Mucosa of rectum (tissue), 2 donors: Measurements from ENCODE around the gene SPDYE2.
"Not testable (repeated sequence)": the region's sequence is repeated elsewhere in the genome, so short reads cannot be mapped to it uniquely, and the experiment has no call there.

Experiments used
- H3K27ac ChIP-seq, 2 donors: one replicate each; pipeline ENCODE4 v1.7.0; 2013; ENCODE audit warnings: inconsistent platforms in 2 of 2, low read depth in 2 of 2, low read length in 2 of 2
- H3K27me3 ChIP-seq, 2 donors: one replicate each; pipeline ENCODE4 v1.7.0; 2013; ENCODE audit warnings: low read length in 2 of 2; ENCODE audit not compliant: control insufficient read depth in 2 of 2, insufficient read depth in 2 of 2
- H3K36me3 ChIP-seq, 2 donors: one replicate each; pipeline ENCODE4 v1.7.0; 2013; ENCODE audit warnings: low read length in 2 of 2; ENCODE audit not compliant: control insufficient read depth in 2 of 2, insufficient read depth in 2 of 2
- H3K4me1 ChIP-seq, 2 donors: one replicate each; pipeline ENCODE4 v1.7.0; 2013; ENCODE audit warnings: low read length in 2 of 2, mild to moderate bottlenecking in 1 of 2; ENCODE audit not compliant: control insufficient read depth in 2 of 2, insufficient read depth in 2 of 2
- H3K4me3 ChIP-seq, 2 donors: one replicate each; pipeline ENCODE4 v1.7.0; 2013; ENCODE audit warnings: low read length in 2 of 2
- H3K9ac ChIP-seq, 2 donors: one replicate each; pipeline ENCODE4 v1.7.0; 2013; ENCODE audit warnings: low read length in 2 of 2, low read depth in 1 of 2, mild to moderate bottlenecking in 1 of 2
- H3K9me3 ChIP-seq, 2 donors: one replicate each; pipeline ENCODE4 v1.7.0; 2013; ENCODE audit warnings: low read length in 2 of 2; ENCODE audit not compliant: control insufficient read depth in 2 of 2
- donor health status: healthy.
- donor health status: Normal muscosa, but diverticular disease.

SPDYE2 gene

GRCh38 chr7:102516951-102517350 is 34.1 kb upstream of the SPDYE2 start:
- H3K36me3 ChIP-seq, H3K9ac ChIP-seq, H3K4me1 ChIP-seq, H3K9me3 ChIP-seq, H3K4me3 ChIP-seq, H3K27ac ChIP-seq, H3K27me3 ChIP-seq: not testable (repeated sequence)

GRCh38 chr7:102517550-102518147 is 33.4 kb upstream of the SPDYE2 start, which contains the start of gene RASA4B:
TSS of gene RASA4B (minus strand) at chr7:102517777. CDS start at chr7:102517710, 67 bp downstream.
- not testable (repeated sequence) for H3K36me3 ChIP-seq, H3K27me3 ChIP-seq, H3K4me1 ChIP-seq, H3K4me3 ChIP-seq, H3K9me3 ChIP-seq, H3K27ac ChIP-seq, H3K9ac ChIP-seq

DNA sequence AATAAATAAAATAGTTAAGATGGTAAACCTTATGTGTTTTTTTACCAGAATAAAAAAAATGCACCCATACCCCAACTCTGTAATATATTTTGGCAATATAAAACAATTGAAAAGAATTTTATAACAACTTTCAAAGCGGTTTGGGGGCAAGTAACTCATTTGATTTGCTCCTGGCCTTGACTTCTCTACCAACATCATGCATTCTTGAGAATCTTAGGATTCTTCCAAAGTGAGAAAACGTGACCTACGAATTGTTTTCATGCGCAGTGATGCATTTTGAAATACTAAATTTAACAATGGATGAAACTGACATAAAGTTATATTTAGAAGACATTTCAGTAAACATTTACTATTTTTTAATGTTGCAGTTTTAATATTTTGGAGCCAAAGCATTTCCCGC is 30.2 kb upstream of the SPDYE2 start:
- H3K36me3 ChIP-seq, H3K9me3 ChIP-seq, H3K27ac ChIP-seq, H3K4me3 ChIP-seq, H3K4me1 ChIP-seq, H3K9ac ChIP-seq, H3K27me3 ChIP-seq: not testable (repeated sequence)

- H3K4me1 ChIP-seq, H3K27me3 ChIP-seq, H3K36me3 ChIP-seq, H3K9ac ChIP-seq, H3K4me3 ChIP-seq, H3K27ac ChIP-seq, H3K9me3 ChIP-seq: not testable (repeated sequence)
Observed at GRCh38 chr7:102524803-102525202, 26.2 kb upstream of the SPDYE2 start.

- not testable (repeated sequence) for H3K36me3 ChIP-seq, H3K4me3 ChIP-seq, H3K9me3 ChIP-seq, H3K27ac ChIP-seq, H3K9ac ChIP-seq, H3K4me1 ChIP-seq, H3K27me3 ChIP-seq
Observed at GRCh38 chr7:102527182-102527581, 23.8 kb upstream of the SPDYE2 start.

DNA sequence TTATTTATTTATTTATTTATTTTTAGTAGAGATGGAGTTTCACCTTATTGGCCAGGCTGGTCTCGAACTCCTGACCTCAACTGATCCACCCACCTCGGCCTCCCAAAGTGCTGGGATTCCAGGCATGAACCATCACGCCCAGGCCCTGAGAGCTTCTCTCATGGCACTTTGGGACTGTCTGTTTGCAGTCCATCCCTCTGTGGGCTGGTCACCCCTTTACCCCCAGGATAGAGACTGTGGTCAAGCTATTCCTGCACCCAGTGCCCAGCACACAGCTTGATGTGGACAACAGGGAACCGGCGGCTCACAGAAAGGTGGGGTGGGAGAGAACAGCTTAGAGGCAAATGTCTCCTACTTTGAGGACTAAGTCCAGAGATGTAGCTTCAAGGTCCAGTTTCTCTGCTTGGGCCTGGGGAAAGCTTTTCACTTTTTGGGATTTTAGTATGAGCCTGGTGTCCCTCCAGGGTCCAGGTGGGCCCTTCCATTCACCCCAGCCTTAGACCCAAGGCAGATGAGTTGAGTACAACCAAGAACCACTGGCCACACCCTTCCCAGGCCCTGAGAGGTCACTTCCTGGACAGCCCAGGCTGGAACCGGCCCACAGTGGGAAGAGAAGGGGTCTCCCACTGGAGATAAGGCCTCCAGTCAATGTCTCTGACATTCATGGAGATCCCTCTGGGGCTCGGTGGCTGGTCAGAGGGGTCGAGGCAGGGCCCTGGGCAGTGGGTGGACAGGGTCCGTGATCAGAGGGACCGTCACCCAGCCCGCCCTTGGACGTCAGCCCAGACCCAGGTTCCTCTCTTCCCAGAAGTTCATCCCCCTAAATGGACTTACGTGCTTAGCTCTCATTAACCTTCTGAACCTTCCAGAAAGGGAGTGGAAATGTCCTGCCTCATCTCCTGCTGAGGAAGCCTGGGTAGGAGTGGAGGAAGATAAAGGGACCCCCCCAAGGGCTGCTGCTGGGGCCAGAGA is 22.9 kb upstream of the SPDYE2 start:
- not testable (repeated sequence) for H3K27ac ChIP-seq, H3K4me1 ChIP-seq, H3K4me3 ChIP-seq, H3K36me3 ChIP-seq, H3K9ac ChIP-seq, H3K27me3 ChIP-seq, H3K9me3 ChIP-seq

DNA sequence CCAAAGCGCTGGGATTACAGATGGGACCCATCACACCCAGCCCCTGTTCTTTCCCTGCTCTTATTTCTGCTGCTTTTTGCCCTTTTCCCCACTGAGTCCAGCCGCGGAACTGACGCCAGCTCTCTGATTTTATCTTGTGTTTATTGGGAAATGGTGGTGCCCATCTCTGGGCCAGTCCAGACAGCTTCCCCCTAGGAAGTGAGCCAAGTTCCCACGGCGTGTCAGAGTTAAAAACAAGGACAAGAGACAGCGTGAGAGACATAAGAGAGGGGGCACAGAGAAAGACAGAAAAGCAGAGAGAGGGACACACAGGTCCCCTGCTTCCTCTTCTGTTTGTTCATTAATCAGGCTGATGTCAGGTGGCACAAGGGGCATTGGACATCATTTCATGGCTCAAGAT is 19.4 kb upstream of the SPDYE2 start:
- not testable (repeated sequence) for H3K4me3 ChIP-seq, H3K9ac ChIP-seq, H3K27me3 ChIP-seq, H3K36me3 ChIP-seq, H3K4me1 ChIP-seq, H3K27ac ChIP-seq, H3K9me3 ChIP-seq

- not testable (repeated sequence) for H3K27ac ChIP-seq, H3K9ac ChIP-seq, H3K9me3 ChIP-seq, H3K36me3 ChIP-seq, H3K4me3 ChIP-seq, H3K4me1 ChIP-seq, H3K27me3 ChIP-seq
Observed at GRCh38 chr7:102532127-102532526, 18.9 kb upstream of the SPDYE2 start.

DNA sequence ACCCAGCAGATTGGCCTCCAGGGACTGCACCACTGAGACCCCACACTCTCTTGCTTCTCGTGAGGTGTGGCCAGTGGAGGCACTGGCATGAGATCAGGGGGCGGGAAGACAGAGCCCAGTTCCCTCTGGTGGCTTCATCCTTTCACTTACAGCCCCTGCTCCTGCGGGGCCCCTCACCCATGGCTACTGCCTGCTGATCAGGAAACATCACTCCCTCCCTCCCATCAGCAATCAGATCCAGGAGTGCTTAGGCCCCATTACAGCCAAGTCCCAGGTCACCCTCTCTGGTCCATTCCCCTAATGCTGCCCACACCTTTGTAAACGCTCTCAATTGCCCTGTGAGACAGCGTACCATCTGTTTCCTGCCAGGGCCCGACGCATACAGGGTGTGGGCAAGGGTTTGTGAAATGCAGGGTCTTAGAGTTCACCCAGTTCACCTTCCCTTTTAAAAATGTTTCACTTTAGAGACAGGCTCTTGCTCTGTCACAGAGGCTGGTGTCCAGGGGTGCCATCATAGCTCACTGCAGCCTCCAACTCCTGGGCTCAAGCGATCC is 15.9 kb upstream of the SPDYE2 start:
- H3K36me3 ChIP-seq, H3K4me3 ChIP-seq: not testable (repeated sequence)

GRCh38 chr7:102540604-102541003 is 10.4 kb upstream of the SPDYE2 start:
- not testable (repeated sequence) for H3K36me3 ChIP-seq, H3K4me1 ChIP-seq, H3K9ac ChIP-seq, H3K4me3 ChIP-seq, H3K27me3 ChIP-seq, H3K27ac ChIP-seq, H3K9me3 ChIP-seq

More for the DNA sequence above, 15.9 kb upstream of the SPDYE2 start:
- H3K9me3 ChIP-seq, H3K4me1 ChIP-seq, H3K27ac ChIP-seq, H3K9ac ChIP-seq, H3K27me3 ChIP-seq: not testable (repeated sequence)
